Erythroblast (primary cell): ENCODE results near the gene MUC5AC.

Experiments used
- DNase-seq, 2 experiments: peaks; one replicate each; lab custom pipeline; 2025; lab: John Stamatoyannopoulos, UW
- GATA1 ChIP-seq: IDR thresholded peaks from 2 replicates; pipeline ENCODE4 v1.6.1; 2011; ENCODE audit warnings: low read depth, mild to moderate bottlenecking, control low read depth, low read length, moderate library complexity
- POLR2A ChIP-seq: IDR thresholded peaks from 2 replicates; pipeline ENCODE4 v1.6.1; 2011; ENCODE audit warnings: mild to moderate bottlenecking, low read length

Gene MUC5AC

DNA sequence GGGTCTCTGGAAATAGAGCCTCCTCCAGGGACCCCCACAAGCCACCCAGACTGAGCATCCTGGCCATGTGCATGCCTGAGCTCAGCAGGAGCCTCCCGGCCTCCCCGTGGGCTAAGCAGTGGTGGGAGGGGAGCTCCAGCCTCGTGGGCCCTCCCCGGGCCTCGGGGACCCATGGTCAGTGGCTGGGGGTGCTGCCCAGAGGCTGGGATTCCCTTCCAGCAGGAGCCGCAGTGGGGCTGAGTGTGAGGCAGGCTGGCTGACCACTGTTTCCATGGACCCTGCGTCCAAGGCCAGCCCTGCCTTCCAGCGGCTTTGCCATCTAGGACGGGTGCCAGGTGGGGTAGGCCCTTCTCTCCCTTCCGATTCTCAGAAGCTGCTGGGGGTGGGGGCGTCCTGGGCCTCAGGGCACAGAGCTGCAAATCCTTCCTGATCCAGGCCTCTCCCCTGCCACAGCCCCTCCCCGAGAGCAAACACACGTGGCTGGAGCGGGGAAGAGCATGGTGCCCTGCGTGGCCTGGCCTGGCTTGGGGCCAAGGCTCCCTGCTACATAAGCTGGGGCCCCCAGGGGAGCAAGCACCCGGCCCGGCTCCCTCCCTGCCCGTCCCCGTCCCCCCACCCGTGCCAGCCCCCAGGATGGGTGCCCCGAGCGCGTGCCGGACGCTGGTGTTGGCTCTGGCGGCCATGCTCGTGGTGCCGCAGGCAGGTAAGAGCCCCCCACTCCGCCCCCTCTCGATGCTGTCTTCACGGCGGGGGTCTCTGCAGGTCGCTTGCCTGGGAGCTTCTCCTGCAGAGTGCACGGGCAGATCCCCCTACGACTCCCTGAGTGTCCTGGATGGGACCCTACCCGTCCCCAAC is 65.0 kb downstream of the MUC5AC start, which contains the start of gene MUC5B:
Gene MUC5B (plus strand): TSS at position 576 of the 855 bp plus-strand sequence. CDS start 58 bp downstream, at position 634.
- no peak for DNase-seq

DNA sequence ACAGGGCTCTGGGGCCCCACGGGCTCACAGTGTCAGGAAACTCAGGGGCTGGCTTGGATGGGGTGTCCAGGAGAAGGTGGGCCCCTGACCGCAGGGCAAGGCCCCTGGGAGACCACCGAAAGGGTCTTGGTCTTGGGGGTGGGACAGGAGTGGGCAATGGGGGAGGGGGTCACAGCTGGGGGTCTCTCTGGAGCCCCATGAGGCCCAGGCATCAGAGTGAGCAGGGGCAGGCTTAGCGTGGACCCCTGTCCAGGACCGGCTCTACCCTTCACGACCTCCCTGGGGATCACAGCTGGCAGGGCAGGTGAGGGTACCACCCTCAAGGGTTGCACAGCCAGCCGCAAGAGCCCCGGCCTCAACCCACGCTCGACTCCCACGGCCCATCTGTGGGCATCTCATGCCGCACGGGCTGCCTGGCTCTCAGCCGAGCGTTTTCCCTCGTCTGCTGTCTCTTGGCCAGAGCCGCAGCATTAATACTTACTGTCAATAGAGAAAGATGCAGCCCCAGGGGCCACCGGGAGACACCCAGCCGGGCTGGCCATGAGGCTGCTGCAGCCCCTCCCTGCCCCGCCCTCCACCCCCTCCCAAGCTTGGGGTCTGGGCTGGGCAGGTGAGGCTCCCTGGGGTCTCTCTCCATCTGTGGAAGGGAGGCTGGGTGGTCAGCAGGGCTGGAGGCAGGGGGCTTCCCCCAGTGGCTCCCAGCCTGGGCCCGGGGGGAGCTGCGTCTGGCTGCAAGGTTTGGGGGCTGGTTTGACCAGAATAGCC is 65.8 kb downstream of the MUC5AC start:
- no peak for TF ChIP-seq POLR2A
- no peak for DNase-seq

More for the DNA sequence above, 65.0 kb downstream of the MUC5AC start, which contains the start of gene MUC5B:
- TF ChIP-seq GATA1 (no peak), POLR2A (no peak)

DNA sequence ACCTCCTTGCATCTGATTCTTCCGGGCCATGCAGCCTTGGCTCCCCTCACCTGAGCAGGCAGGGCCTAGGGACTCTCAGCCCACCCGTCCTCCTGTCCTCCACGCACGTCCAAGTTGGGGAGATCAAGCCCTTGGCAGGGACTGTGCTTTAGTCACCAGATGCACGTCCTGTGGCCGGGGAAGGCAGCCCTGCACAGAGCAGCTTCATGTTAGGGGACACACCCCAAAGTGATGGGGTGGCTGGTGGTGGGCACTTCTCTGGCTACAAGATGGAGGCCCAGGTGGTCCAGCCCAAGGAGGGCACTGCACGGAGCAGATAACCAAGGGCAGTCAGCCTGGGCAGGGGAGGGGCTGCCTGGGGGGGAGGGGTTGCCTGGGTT is 66.3 kb downstream of the MUC5AC start:
- no peak for DNase-seq
- TF ChIP-seq GATA1 = no peak
- TF ChIP-seq POLR2A = no peak

DNA sequence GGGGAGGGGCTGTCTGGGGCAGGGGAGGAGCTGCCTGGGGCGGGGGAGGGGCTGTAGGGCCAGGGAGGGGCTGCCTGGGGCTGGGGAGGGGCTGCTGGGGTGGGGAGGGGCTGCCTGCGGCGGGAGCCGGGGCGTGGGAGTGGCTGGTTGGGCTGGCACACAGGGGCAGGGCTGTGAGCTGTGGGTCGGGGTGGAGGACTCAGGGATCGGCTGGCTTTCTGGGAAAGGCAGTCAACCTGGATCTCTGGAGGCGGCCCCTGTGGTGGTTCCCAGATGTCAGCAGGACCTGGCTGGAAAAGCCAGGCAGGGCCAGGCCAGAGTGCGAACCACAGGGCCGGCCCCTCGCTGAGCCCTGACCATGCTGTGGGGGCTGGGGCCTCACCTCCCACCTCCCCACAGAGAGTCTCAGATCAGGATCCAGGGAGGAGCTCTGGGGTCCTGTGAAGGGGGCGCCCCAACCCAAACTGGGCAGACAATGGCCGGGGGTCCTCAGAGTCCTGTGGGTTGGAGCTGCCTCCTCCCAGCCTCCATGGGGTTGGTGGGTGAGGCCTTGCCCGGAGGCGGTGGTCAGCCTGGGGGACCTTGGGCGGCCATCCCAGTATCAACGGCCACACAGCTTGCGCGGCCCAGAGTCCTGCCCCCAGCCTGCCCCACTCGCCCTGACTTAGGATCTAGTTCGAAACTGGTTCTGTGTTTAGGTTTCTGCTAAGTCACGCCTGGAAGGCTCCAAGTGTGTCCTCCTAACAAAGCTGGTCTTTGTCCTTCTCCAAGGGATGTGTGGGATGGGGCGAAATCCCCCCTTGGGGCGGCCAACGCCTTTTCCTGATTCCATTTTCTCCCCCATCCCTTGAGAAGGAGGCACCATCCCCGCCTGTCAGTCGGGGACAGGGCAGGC is 67.0 kb downstream of the MUC5AC start:
- TF ChIP-seq POLR2A (no peak), GATA1 (no peak)
- no peak for DNase-seq

DNA sequence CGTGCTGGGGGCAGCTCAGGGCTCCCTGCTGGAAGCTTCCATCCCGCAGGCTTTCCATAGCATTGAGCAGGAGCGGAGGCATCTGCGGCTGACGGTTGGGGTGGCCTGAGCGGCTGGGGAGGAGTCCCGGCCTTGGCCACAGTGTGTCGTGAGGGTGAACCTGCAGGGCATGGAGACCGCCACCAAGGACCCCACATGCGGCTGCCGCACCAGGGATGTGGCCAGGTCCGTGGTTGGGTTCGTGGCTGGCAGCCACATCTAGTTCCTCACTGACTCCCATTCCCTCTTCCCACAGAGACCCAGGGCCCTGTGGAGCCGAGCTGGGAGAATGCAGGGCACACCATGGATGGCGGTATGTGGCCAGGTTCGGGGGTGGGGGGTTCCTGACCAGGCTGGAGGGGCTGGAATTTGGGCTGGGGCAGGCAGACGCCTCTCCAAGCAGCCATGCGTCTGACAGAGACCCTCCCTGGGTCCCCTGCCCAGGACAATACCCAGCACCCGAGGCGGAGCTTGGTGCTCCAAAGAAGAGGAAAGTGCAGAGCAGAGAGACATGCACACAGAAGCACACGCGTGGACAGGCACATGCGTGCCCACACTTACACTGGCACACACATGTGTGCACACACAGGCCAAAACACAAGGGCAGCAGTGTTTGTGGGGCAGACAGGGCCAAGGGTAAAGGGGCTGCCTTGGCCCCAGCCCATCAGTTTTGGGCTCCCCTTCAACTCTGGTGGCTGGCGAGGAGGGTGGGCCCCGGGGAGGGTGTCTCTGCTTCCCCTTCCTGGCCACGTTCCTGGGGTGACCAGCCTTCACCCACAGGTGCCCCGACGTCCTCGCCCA is 67.9 kb downstream of the MUC5AC start:
- no peak for TF ChIP-seq GATA1
- TF ChIP-seq POLR2A = no peak
- DNase-seq = no peak

DNA sequence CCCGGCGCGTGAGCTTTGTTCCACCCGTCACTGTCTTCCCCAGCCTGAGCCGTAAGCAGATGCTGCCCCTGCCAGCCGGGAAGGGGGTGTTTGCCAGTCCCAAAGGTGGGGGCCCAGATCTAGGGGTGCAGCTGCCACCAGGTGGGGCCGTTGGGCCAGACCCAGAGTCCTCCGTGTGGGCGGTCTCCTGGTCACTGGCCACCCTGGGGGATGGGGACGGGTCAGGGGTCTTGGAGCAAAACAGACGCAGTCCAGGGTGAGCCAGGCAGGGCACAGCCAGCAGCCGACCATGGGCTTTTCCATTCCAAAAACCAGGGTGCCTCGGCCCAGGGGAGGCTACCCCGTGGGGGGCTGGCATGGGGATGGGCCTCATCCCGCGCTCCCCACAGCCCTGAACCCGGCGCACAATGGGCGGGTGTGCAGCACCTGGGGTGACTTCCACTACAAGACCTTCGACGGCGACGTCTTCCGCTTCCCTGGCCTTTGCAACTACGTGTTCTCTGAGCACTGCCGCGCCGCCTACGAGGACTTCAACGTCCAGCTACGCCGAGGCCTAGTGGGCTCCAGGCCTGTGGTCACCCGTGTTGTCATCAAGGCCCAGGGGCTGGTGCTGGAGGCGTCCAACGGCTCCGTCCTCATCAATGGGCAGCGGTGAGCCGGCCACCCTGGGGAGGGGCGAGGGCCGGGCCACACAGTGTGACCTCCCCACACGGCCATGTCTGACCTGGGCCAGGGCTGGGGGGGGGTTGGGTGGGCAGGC is 68.7 kb downstream of the MUC5AC start:
- peak in 1 of 2 experiments; percentile 13 for DNase-seq
- TF ChIP-seq GATA1 (no peak), POLR2A (no peak)

DNA sequence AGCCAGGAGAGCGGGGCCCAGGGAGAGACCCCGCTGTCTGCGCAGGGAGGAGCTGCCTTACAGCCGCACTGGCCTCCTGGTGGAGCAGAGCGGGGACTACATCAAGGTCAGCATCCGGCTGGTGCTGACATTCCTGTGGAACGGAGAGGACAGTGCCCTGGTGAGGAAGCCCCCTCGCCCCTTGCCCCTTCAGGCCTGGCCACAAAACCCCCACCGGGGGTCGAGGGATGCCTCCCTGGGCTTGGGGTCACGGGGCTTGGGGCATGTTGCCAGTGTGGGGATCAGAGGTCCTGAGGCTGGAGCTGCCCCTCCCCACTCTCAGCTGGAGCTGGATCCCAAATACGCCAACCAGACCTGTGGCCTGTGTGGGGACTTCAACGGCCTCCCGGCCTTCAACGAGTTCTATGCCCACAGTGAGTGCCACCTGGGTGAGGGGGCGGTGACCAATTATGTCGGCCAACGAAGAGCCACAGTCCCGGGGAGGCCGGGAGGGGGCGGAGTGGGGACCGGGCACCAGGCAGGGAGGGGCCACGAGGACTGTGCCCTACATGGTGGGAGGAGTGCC is 69.3 kb downstream of the MUC5AC start:
- TF ChIP-seq POLR2A (no peak), GATA1 (no peak)
- DNase-seq = no peak

DNA sequence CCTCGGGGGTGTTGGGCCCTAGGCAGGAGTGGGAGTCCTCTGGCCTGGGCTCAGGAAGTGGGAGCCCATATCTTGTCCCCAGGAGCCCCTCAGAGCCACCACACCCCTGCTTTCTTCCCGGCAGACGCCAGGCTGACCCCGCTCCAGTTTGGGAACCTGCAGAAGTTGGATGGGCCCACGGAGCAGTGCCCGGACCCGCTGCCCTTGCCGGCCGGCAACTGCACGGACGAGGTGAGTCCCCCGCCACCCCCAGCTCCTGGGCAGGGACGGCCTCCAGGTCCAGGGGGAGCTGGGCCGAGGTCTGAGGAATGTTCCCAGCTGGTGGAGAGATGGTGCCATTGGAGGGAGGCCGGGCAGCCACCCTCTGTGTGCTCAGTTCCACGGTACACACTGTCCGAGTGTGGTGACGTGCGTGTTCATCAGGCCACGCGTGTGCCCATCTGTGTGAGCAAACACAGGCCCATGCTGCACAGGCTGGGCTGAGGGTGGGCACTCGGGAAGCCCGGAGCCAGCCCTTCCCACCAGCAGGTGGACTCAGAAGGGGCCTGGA is 69.9 kb downstream of the MUC5AC start:
- TF ChIP-seq GATA1 = no peak
- DNase-seq = no peak

DNA sequence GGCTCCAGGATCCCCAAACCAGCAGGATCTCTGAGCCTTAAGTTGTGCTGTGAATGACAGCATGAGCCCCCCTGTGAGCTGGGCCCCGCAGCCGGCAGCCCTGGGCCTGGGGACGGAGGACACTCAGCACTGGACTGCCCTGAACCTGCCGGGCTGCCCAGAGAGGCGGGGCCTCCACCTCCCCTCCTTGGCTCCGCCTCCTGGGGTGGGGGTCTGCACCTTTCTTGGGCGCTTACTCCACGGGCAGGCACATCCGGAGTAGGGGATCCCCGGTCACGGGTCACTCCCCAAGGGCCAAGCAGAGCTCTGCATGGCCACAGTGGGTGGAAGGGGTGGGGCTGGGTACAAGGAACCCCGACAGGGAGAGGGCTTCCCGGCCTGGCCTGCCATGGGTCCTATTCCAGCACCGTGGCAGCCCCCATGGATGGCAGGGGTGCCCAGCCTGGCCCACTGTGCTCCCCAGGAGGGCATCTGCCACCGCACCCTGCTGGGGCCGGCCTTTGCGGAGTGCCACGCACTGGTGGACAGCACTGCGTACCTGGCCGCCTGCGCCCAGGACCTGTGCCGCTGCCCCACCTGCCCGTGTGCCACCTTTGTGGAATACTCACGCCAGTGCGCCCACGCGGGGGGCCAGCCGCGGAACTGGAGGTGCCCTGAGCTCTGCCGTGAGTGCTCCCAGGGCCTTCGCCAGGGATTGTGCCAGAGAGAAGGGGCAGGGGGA is 70.5 kb downstream of the MUC5AC start:
- TF ChIP-seq POLR2A (no peak), GATA1 (no peak)
- no peak for DNase-seq

DNA sequence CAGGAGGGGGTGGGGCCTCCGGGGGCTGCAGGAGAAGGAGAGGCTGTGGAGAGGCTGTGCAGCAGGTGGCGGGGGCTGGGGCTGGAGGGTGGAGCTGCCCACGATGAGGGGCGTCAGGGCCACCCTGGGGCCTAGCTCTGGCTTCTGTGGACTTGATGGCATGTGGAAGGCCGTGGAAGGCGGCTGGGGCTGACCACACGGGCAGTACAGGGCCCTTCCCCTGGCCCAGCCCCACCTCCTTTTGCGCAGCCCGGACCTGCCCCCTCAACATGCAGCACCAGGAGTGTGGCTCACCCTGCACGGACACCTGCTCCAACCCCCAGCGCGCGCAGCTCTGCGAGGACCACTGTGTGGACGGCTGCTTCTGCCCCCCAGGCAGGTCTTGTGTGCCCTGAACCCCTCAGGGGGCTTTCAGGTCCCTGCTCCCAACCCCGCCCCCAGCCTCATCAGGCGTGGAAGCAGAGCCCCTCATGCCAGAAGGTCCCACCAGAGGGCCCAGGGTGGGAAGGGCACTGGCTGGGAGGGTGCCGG is 71.2 kb downstream of the MUC5AC start:
- no peak for DNase-seq
- TF ChIP-seq GATA1 (no peak), POLR2A (no peak)
